Embryonic facial prominence (tissue), 1 donor: ENCODE measurements around the gene FAM222B.
"Not testable (repeated sequence)": the region's sequence is repeated elsewhere in the genome, so short reads cannot be mapped to it uniquely, and the experiment has no call there.

Source experiments
- DNase-seq: peaks from one replicate; pipeline ENCODE4 v3.0.0-alpha.2; 2016; ENCODE audit errors: extremely low spot score

FAM222B gene

DNA sequence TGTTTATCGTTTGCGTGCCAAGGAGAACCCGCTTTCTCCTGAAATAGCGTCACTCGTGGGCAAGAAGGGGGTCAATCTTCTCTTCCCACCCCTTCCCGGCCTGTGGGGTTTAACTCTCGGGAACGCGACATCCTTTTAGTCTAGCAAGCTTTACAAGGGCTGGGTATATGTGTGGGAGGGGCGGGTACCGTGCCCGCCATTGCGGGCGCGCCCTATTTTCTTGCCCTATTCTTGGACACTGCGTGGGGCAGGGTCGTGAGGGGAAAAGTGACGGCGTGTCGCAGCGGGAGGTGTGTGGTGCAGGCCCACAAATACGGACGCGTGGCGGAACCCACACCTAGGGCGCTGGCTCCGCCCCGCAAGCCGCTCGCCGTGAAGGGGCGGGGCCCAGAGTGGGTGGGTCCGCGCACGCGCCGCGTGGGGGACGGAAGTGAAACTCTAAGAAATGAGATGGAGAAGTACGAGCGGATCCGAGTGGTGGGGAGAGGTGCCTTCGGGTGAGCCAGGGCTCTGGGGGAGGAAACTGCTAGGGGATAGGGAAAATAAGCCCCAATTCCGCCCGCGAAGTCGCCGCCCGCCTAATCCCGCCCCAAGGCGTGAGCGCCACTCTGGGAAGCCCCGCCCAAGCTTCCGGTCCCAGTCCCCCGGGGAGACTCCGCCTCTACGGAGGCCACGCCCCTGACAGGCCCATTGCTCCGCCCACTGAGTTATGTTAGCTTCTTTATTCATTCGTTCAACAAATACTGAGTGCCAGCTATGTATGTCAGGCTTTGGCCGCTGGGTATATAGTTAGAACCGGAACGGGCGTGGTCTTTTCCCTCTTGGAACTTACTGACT, 114.0 kb downstream of the FAM222B start, which contains the start of gene NEK8:
Gene NEK8, plus strand, starts transcription at position 425 of the 837 bp plus-strand sequence. Its CDS starts 26 bp downstream, at position 451.
- peak; percentile 90 for DNase-seq

DNA sequence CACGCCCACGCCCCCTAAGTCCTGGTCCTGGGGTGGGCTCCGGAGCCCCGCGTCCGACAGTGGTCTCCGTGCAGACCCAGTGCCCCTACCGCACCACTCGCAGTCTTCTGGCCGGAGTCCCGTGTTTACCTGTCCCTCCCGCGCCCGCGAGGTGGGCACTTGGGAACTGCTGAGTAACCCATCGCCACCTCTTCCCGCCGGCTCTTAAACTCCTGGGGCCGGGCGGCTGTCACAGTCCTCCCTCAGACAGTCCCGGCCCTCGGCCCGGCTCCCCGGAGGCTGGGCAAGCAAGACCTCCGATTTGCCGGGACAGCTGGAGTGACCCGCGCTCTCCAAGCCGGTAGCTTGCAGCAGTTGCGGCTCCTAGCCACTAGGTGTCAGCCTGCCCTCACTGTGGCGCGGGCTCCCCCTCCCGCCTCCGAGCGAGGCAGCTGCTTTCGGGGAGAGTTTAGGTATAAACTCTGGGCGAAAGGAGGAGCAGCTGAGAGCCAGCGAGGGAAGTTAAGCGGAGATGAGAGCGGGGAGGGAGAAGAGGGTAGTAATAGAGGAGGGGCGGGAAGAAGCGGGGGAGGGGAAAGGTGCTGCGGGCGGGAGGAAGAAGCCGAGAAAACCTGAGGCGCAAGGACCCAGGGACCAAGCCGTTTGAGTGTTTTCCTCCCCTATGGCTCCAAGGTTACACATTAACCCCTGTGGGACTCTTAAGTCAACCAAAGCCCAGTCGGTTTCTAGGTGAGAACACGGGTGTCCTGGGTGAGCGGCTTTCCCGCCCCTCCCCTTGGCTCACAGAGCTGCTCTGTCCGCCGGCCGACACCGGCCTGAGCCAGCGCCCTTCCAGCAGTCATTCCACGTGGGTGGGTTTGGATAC, 115.7 kb downstream of the FAM222B start:
- DNase-seq, result peak; percentile 87

DNA sequence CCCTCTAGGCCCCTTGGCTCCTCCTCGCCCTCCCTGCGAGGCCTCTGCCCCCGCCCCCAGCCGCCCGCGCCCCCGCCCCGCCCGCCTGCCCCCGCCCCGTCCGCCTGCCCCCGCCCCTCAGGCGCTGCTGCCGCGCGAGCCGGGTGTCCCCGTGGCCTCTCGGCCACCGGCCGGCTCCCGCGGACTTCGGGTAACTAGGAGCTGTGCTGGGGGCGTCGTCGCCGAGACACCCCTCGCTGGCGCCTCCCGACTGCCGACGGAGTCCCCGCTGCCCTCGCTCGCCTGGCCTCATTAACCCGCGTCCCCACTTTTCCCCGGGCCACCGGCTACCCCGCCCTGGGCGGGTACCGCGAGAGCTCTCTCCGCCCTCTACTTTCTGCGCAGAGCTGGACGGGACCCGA, 116.4 kb downstream of the FAM222B start, which contains the start of gene TLCD1:
Gene TLCD1, minus strand, starts transcription at position 8 of the 401 bp plus-strand sequence. CDS start 136 bp downstream, outside the sequence.
- peak; percentile 16 for DNase-seq

GRCh38 chr17:28725660-28726225, 116.8 kb downstream of the FAM222B start:
- no peak for DNase-seq

DNA sequence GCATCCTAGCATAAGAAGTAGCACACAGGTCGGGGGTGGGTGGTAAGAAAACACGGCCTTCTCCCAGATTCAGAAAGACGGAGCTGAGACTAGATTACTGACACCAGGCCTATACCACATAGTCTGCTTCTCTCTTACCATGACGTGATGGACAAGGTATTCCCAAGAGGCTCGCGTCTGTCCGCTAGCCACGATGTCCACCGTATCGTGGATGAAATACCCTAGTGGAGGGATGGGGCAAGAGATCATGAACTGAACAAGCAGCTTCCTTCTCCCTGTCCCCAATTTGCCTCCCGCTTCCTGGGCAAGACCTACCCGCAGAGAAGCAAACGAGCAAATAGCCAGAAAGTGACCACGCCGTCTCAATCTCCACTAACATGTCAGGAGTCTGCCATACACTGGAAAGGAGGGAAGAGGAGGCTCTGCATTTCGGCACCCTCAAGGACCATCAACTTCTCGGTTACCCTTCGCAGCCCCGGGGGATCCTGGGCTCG, 117.4 kb downstream of the FAM222B start:
- DNase-seq, result no peak

DNA sequence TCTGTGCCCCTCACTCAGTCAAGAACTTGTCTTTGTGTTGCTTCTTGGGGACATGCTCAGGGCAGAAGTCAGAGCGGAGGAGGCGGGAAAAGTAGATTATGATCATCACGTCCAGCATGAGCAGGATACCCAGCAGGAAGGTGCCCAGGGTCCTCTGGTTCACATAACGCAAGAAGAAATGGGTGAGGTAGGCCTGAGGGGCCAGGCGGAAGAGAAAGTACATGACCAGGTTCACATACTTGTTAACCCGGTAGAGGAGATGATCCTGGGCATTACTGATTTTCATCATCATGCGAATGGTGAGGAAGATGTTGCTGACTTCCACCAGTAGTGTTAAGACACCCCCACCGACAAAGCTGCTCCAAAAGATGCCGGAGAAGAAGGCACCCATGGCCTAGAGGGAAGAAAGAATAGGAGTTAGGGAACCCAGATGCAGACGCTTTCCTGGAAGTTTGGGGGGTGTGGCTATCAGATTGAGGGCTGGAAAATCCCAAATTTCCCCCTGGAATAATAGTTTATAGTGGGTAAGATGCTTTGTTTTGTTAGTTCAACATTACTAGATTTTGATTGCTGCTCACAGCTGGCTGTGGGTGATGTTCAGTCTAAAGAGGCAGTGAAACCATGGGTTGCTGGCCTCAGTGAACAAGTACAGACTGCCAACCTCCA, 118.0 kb downstream of the FAM222B start:
- no peak for DNase-seq

DNA sequence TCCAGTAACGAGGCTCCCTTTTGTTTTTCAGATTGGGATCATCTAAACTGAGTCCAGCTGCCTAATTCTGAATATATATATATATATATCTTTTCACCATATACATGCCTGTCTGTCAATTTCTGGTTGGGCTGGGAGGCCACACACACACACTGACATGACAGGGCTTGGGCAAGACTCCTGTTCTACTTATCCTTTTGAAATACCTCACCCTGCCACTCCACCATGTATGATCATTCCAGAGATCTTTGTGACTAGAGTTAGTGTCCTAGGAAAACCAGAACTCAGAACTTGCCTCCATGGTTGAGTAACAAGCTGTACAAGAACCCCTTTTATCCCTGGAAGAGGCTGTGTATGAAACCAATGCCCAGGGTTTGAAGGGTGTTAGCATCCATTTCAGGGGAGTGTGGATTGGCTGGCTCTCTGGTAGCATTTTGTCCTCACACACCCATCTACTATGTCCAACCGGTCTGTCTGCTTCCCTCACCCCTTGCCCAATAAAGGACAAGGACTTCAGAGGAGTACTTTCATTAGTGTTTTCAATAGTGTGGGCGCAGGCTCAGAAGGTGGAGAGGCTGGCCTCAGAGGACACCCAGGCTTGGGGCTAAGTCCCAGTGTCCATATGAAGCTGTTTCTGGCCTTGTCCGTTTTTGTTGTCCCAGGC, 118.6 kb downstream of the FAM222B start:
- DNase-seq, result not testable (repeated sequence)

DNA sequence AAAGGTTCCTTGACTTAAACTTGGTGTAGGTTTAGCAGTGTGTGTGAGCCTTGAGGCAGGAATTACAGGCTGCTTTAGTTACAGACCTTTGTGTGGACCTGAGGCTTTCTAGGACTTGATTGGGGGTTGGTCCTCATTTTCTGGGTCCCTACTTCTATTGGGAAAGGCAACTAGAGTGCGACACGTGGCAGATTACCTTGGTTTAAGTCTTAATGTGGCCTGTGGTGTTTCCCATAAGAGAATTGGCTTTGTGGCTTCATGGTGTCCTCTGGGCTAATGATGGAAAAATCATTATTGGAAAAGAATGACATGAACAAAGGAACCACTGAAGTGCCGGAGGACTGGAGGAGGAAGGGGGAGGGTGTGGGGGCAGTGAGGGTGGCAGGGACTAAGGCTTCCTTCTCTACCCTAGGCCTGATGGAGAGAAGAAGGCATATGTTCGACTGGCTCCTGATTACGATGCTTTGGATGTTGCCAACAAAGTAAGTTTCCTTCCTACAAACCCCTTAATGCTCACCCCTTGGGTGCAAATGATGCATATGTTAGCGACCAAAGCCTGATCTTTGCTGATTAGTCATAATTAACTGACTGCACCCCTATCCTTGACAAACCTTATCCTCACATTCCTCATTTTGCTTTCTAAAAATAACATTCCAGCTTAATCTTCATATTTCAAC, 119.3 kb downstream of the FAM222B start:
- DNase-seq, result no peak

GRCh38 chr17:28722417-28723158, 120.0 kb downstream of the FAM222B start:
- DNase-seq, result no peak

- DNase-seq, result not testable (repeated sequence)
Measured at GRCh38 chr17:28720997-28721329, 121.6 kb downstream of the FAM222B start.

GRCh38 chr17:28720247-28720996, 122.2 kb downstream of the FAM222B start:
- no peak for DNase-seq

GRCh38 chr17:28719021-28719433, 123.6 kb downstream of the FAM222B start:
- DNase-seq, result no peak

DNA sequence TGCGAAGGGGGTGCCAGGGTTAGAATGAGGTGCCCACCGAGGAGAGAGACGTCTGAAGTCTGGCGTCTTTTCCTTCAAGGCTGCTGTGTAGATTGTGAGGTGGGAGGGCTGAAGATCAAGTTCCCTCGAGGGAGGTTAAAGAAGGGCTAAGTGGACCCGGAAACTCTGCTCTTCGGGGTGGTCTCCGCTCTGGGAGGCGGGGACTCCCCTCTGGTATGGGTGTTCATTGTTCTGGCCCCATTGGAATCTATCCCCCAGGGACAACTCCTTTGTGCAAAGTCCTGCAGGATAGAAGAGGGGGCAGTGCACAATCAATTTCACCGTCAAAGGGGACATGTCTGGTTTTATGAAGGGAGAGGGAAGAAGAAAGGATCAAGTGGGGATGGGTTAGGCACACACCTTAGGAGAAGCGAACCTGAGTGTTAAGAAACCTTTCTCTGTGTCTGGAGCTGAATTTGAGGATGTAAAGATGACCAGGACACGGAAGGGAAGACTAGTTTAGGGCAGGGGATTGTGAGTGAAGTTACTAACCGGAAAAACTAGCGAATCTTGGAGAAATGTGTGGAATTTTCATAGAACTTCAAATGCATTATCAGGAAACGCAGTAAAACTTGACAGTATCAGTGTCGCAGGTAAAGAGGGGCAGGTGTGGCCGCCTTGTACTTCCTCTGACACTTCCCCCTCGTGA, 124.1 kb downstream of the FAM222B start:
- DNase-seq, result no peak

DNA sequence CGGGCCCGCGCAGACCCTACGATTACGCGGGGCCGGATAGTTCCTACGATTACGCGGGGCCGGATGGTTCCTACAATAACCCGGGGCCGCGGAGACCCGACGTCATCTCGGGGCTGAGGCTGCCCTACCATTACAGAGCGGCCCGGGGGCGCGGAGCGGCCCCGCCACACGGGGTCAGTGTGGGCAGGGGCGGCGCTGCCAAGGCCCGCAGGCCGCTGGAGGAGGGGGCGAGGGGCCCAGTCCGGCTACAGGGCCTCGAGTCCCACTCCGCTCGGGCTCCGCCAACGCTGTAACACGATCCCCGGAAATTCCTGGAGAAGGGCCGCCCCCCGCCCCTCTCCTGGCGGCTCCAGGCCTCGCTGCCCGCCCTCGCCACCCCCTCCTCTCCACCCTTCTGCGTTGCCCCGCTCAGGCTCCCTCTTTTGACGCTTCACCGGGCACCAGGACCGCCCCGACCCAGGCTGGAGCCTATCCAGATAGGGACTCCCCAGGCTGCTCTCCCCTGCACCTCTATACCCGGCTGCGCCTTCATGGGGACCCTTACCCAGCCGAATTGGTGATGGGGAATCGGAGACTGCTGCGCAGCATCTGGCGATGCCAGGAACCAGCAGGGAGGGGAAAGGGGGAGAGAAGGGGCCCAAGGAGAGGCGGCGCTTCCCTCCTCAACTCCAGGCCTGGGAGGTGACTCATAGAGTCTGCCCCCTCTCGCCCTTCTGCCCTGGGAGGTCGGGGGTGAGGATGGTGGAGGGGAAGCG, 124.8 kb downstream of the FAM222B start, which contains the start of gene RAB34:
Gene RAB34, minus strand, starts transcription at position 291 of the 755 bp plus-strand sequence. CDS start 602 bp downstream, outside the sequence.
- DNase-seq, result peak; percentile 90

- no peak for DNase-seq
Measured at GRCh38 chr17:28716740-28717577, 125.6 kb downstream of the FAM222B start.

- DNase-seq, result no peak
Measured at GRCh38 chr17:28715217-28715616, 127.4 kb downstream of the FAM222B start.
